Activated gamma-delta T cell (primary cell): ENCODE results near the gene RXFP3.
"Not testable (repeated sequence)": the region's sequence is repeated elsewhere in the genome, so short reads cannot be mapped to it uniquely, and the experiment has no call there.

Experiments
- DNase-seq: peaks from one replicate; lab custom pipeline; 2025; lab: John Stamatoyannopoulos, UW

Gene RXFP3

DNA sequence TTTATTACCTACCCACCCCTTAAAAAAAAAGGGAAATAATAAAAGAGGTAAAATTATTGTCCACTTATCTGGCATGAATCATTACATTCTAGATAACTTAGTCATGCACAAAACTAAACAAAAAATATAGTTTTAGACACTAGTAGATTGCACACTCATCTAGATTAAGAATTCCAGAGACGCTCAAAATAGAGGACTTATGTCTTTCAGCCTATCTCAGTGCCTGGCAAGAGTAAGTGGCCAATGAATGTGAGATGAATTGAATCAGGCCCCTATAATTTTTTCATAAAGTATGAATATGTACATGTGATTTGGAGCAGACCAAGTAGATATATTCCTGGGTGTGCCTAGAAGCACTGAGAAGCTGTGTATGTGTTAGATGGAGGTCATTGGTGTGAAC is 2.0 kb upstream of the RXFP3 start:
- no peak for DNase-seq

DNA sequence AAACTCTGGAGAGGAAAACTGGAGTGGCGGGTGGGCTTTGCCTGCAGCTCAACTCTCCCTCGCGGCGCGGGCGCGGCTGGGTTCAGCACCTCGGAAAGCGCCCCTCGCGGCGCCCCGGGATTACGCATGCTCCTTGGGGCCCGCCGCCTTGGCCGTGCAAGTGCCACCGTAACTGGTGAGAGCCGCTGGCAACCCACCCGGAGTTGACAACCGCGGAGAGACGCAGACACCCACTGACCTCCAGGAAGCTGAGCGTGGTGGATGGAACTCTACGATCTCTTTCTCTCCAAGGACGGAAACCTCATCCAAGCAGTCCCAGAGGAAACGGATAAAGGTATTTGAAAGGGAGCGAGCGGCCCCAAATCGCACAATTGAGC is 194 bp upstream of the RXFP3 start:
- DNase-seq: no peak

GRCh38 chr5:33937017-33937706 is 976 bp downstream of the RXFP3 start:
- DNase-seq: no peak

GRCh38 chr5:33937707-33938506 is 1.7 kb downstream of the RXFP3 start:
- DNase-seq: no peak

DNA sequence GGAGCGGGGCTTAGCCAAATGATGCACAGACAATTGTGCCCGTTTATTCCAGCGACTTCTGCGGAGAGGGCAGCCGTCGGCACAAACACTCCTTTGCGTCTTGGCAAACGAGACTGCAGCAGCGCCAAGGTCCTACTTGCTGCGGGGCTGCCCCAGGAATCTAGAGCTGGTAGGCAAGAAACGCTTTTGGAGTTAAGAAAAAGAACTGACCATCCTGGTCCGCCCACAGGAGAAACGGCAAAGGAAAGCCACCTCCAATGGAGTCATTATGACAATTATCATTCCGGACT is 2.3 kb downstream of the RXFP3 start:
- DNase-seq: no peak

DNA sequence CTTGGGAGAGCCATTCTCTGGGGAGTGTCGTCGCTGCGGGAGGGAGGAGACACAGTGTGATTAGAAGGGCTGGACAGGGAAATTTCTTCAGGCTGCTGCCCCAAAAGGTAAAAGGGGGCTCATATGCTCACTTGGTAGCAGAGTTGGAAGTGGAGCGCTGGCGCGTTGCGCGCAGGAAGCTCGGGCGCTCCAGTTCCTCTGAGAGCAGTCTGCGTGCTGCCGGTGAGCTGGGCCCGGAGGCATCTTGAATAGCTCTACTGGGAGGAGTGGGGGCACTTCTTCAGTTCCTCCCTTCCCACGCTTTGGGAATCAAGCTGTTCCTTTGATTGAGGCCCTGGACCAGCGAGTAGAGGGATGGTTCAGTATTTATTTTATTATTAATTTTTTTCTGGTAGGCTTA is 2.7 kb downstream of the RXFP3 start:
- no peak for DNase-seq

DNA sequence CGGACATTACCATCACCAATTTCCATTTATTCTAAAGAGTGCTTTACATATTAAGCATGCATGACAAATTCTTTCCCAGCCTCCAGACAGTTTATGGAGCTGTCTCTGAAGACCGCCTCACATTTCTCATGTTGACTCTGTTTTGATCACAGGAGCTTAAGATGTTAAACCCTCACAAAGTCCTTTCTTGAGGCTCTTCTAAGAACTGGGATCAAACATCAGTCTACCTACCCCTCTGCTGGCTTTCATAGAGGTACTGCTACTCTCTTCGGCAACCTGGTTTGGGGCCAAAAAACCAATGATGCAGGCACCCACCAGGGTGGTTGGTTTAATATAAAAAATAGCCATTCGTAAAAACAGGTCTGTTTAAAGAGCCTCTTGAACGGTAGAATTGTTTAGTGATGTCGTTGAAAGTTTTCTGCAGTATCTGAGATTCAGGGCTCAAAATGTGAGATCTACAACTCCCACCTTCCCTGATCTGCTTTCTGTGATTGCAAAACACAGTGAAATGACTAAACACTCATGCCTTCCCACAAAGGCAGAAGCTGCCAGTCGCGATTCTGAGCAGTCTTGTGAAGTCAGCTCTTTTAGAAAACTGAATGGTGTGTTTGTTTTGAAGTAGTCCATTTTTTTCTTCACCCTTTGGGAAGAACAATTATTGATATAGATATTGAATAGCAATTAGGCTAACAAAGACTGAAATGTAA is 3.5 kb downstream of the RXFP3 start:
- DNase-seq: no peak

DNA sequence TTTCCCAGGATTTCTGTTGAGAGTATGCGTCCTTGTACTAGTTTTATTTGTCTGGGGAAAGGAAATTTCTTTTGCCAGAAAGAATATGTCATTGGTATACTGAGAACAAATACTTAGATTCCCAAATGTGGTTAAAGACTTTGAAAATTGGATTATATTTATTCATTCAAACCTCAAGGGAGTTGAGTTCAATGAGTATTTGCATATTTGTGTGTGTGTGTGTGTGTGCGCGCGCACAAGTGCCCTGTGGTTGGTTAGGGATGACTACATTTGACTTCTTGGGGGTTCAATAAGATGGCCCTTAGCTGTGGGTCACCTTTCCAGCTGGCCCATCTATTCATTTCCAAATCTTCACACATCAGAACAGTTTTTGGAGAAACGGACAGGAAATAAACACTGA is 4.9 kb downstream of the RXFP3 start:
- no peak for DNase-seq

GRCh38 chr5:33944543-33945132 is 8.5 kb downstream of the RXFP3 start:
- DNase-seq: no peak

DNA sequence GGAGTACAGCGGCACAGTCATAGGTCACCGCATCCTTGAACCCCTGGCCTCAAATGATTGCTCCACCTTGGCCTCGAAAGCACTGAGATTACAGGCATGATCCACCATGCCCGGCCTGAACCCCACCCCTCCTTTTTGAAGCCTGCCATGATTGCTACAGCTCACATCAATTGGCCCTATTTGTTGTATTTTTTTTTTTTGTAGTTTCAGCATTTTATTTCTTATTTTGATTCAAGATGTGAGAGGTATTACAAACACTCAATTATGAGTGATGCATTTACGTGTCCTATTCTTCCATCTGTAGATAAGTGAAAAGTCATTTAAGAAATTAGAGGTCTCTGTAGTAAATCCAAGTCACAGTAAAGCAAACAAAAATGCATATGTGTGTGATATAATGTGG is 16.0 kb downstream of the RXFP3 start:
- not testable (repeated sequence) for DNase-seq

DNA sequence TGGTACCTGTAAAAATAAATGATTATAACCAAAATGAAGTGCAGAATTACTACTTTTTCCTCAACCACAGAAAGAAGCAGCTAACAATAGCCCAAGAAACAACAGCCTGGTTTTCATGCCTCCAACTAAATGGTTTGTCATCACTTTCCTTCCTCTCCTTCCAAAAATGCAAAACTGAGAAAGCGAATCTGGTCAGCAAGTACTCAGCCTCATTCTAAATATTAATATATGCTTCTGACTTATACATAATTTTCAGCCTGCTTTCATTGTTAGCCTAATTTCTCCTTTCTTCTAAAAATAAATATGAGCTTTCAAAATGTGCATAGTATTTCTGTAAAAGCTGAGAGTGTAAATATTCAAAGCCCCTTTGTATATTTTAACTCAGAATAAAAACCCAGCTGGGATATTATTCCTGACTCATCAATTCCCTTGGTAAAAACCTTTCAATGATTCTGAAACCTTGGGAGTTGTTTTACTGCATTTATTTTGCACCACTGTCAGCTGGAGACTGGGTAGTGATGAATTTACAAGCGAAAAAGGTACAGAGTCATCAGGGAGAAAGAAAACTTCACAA is 21.5 kb downstream of the RXFP3 start:
- no peak for DNase-seq

- DNase-seq: no peak
Observed at GRCh38 chr5:33958176-33958575, 22.0 kb downstream of the RXFP3 start.

GRCh38 chr5:33964132-33964700 is 28.0 kb downstream of the RXFP3 start:
- no peak for DNase-seq

DNA sequence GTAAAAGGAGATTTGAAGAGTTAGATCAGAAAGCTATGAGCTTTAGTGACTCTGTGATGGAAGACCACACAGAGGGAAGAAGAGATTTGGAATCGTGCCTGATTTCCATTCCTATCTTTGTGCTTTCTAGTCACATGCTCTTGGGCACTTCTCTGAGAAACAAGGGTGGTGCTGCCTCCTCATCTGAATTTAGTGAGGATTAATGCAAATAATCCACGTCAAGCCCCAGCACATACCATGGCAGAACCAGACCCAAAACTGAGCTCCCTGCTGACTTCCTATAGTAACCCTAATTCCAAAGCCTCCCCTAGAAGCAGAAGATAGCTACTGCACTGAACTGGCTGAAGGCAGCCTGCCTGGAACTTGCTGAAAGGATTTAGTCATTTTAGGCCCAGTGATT is 30.6 kb downstream of the RXFP3 start:
- DNase-seq: no peak

GRCh38 chr5:33968211-33969005 is 32.2 kb downstream of the RXFP3 start:
- DNase-seq: no peak

DNA sequence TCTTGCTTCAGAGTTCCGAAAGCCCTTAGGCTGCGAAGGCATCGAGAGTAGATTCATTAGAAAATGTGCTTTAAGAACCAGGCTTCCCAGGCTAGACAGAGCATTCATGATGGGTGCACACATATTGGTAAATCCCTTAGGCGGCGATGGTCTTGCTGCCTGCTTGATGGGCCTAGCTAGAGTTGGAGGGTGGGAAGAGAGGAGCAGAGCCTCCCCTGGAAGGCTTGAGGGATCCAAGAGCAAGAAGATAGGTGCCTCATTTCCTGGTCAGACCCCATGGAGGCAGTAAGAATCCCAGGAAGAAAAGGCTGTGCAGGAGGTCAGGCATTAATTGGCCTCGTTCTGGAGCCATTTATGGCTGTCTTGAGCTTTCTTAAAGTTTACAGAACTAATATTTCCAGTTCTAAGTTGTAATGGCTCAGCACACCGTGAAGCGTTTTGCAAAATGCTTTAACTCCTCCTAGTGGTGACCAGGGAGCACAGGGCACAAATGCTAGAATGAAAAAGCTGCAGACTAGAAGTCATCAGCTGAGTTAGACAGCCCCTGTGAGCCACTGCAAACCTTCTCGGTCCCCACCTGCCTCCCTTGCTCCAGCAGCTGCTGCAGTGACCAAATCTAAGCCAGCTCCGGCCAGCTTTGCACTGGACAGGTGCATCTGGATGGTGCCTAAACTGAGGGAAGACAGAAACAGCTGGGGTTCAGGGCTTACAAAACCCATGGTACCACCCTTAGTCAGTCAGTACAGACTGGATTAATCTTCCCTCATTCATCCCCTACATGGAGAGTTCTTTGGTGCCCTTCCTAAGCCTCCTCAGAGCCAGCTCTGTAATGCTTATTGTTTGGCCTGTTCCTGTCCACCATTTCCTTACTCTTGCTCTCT is 33.6 kb downstream of the RXFP3 start:
- no peak for DNase-seq

- DNase-seq: no peak
Observed at GRCh38 chr5:33973271-33973670, 37.1 kb downstream of the RXFP3 start.

GRCh38 chr5:33975852-33976251 is 39.7 kb downstream of the RXFP3 start:
- no peak for DNase-seq

DNA sequence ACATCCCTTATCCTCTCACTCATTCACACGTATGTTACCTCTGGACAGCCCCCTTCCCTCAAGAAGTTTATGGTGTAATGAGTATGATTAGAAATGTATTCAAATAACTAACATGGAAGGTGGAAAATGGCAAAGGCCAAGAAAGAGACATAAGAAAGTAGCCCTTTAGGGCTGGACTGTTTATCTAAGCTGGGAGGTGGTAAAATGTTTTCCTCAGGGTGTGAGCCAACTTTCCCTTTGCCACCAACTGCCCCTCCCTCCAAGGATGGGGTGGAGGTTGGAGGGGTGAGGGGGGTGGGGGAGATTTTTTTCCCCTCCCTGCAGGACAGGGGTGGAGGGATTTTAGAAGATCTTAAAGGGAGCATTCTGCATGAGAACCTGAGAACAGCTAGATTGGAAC is 40.1 kb downstream of the RXFP3 start:
- no peak for DNase-seq

- DNase-seq: no peak
Observed at GRCh38 chr5:33978306-33978705, 42.1 kb downstream of the RXFP3 start.
